Type B pancreatic cell (in vitro differentiated cells): ENCODE measurements around the gene HOMER3. TPM values are rescaled to one million over a fixed set of nuclear protein-coding genes. Genes with fewer than 3 reads are reported as not detected.

Experiments
- DNase-seq: peaks from one replicate; pipeline ENCODE4 v3.0.0; 2021; ENCODE audit warnings: mixed read lengths; ENCODE audit not compliant: unreplicated experiment; ENCODE audit errors: extremely low spot score
- H3K27ac Mint-ChIP-seq: 2 replicates; pipeline ENCODE4 v1.8.0; 2021; ENCODE audit warnings: mild to moderate bottlenecking, mixed read lengths
- H3K27me3 Mint-ChIP-seq: 2 replicates; pipeline ENCODE4 v1.8.0; 2021; ENCODE audit warnings: mixed read lengths
- H3K36me3 Mint-ChIP-seq: 2 replicates; pipeline ENCODE4 v1.8.0; 2021; ENCODE audit warnings: mixed read lengths
- H3K4me1 Mint-ChIP-seq: one replicate; pipeline ENCODE4 v1.8.0; 2021; ENCODE audit warnings: mixed read lengths; ENCODE audit not compliant: unreplicated experiment
- H3K4me3 Mint-ChIP-seq: 2 replicates; pipeline ENCODE4 v1.8.0; 2021; ENCODE audit warnings: mild to moderate bottlenecking, mixed read lengths
- H3K9me3 Mint-ChIP-seq: 2 replicates; pipeline ENCODE4 v1.8.0; 2021; ENCODE audit warnings: mixed read lengths
- CTCF ChIP-seq: fragments of 200-600 bp; sonication (generic); conservative IDR thresholded peaks from 2 replicates; pipeline ENCODE4 v1.5.0; 2021; ENCODE audit warnings: antibody characterized with exemption, mild to moderate bottlenecking
- total RNA-seq: library from RNA; stranded (reverse); gene quantifications from 2 replicates; pipeline ENCODE4 v1.2.1, GENCODE V29; 2021; ENCODE audit warnings: low replicate concordance

The HOMER3 gene
- total RNA-seq, 1 donor from 2014 or later = 38.6 TPM

DNA sequence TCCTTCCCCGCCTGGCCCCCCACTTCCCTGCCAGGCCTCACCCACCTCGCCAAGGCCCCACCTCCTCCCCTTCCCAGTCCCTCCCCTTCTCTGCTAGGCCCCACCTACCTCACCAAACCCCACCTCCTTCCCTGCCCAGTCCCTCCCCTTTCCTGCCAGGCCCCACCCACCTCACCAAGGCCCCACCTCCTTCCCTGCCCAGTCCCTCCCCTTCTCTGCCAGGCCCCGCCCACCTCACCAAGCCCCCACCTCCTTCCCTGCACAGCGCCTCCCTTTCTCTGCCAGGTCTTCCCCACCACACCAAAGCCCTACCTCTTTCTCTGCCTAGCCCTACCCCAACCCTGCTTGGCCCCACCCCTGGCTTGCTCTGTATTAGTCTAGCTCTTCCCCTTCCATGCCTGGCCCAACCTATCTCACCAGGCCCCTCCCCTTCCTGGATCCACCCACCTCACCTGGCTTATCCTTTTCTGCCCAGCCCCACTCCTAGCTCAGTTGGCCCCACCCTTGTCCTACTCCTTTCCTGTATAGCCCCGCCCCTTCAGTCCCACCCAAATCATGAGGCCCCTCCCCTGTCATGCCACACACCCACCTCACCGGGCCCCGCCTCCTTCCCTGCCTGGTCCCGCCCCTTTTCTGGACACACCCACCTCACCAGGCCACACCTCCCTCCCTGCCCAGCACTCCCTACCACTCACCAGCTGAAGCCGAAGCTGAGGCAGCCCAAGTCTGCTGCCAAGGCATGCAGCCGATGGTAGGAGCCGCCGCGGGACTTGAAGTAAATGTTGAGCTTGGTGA lies 61.2 kb downstream of the HOMER3 start:
- no peaks in the 10 kb centered on the region for H3K4me1 Mint-ChIP-seq
- no peak for DNase-seq
- H3K27ac Mint-ChIP-seq = no peak overlapping the region
- H3K9me3 Mint-ChIP-seq = peaks cover 5% of the 10 kb centered on the region
- no peak overlapping the region for H3K4me3 Mint-ChIP-seq
- no peak for TF ChIP-seq CTCF
- peaks cover 24% of the 10 kb centered on the region for H3K36me3 Mint-ChIP-seq
- H3K27me3 Mint-ChIP-seq = no peaks in the 10 kb centered on the region

Other genes with a start within 250 kb of the HOMER3 start
- 0.12 and 0.43 TPM in 2 replicates for gene COMP, start 149.9 kb downstream of the HOMER3 start, total RNA-seq
- gene UPF1, start 109.3 kb downstream of the HOMER3 start, total RNA-seq = 72.1 and 76.5 TPM in 2 replicates
- 6.4 and 14.8 TPM in 2 replicates for gene CERS1, start 45.1 kb downstream of the HOMER3 start, total RNA-seq
- gene COPE, start 21.8 kb downstream of the HOMER3 start, total RNA-seq = 171 and 213 TPM in 2 replicates
- 58.3 and 58.5 TPM in 2 replicates for gene DDX49, start 21.5 kb downstream of the HOMER3 start, total RNA-seq
- gene SUGP2, start 92.3 kb upstream of the HOMER3 start, total RNA-seq = 58.6 and 123 TPM in 2 replicates
- gene ARMC6, start 92.4 kb upstream of the HOMER3 start, total RNA-seq = 28.2 and 34.6 TPM in 2 replicates
- gene SLC25A42, start 122.8 kb upstream of the HOMER3 start, total RNA-seq = 10.0 and 13.4 TPM in 2 replicates
- 29.1 and 45.2 TPM in 2 replicates for gene TMEM161A, start 197.3 kb upstream of the HOMER3 start, total RNA-seq
- gene MEF2B, start 229.0 kb upstream of the HOMER3 start, total RNA-seq = 1.5 and 1.6 TPM in 2 replicates